Naive thymus-derived CD4-positive, alpha-beta T cell (primary cell): Measurements from ENCODE around the gene CD151. TPM values are rescaled to one million over a fixed set of nuclear protein-coding genes. Genes with fewer than 3 reads are reported as not detected.
A peak's percentile ranks its signal among the peaks of the same experiment; 100 is the strongest.

ENCODE experiments used
- ATAC-seq: fragments of 150-1000 bp; cut with Tn5 transposase; 2 replicates; pipeline ENCODE4 v1.10.0; 2021; ENCODE audit warnings: mild to moderate bottlenecking, moderate library complexity
- CTCF ChIA-PET: fragments of 350-600 bp; sonication (Branson Sonifier 250); formaldehyde crosslinking; loops from one replicate; lab custom pipeline; 2021; ENCODE audit warnings: antibody characterized with exemption; lab: Charles Lee
- POLR2A ChIA-PET: fragments of 350-600 bp; sonication (Branson Sonifier 250); formaldehyde crosslinking; loops from one replicate; lab custom pipeline; 2021; ENCODE audit warnings: antibody characterized with exemption, inconsistent platforms; lab: Charles Lee
- DNase-seq, 9 donors: peaks; one replicate each; pipeline versions ENCODE4 v3.0.0 to v3.0.0-alpha.2; 2020 to 2022; ENCODE audit warnings: mixed read lengths in 1 of 9
- H3K27ac ChIP-seq: one replicate; pipeline ENCODE4 v1.7.0; 2013; ENCODE audit warnings: mild to moderate bottlenecking, low read depth, low read length, moderate library complexity
- H3K27me3 ChIP-seq, 2 donors: one replicate each; pipeline ENCODE4 v1.7.0; 2013; ENCODE audit warnings: low read length in 2 of 2, mild to moderate bottlenecking in 2 of 2, moderate library complexity in 2 of 2; ENCODE audit not compliant: control insufficient read depth in 2 of 2, insufficient read depth in 2 of 2
- H3K36me3 ChIP-seq, 3 experiments: 1 replicate in 2 of 3; 2 replicates in 1 of 3; pipeline ENCODE4 v1.7.0; 2013; ENCODE audit warnings: low read length in 3 of 3, mild to moderate bottlenecking in 3 of 3, moderate library complexity in 1 of 3; ENCODE audit not compliant: insufficient read depth in 3 of 3, control insufficient read depth in 2 of 3
- H3K4me1 ChIP-seq, 2 donors: one replicate each; pipeline ENCODE4 v1.7.0; 2013; ENCODE audit warnings: low read length in 2 of 2, mild to moderate bottlenecking in 2 of 2, moderate library complexity in 1 of 2; ENCODE audit not compliant: control insufficient read depth in 2 of 2, insufficient read depth in 2 of 2
- H3K4me3 ChIP-seq: 2 replicates; pipeline ENCODE4 v1.7.0; 2013; ENCODE audit warnings: mild to moderate bottlenecking, low read length
- H3K9me3 ChIP-seq, 3 experiments: 1 replicate in 2 of 3; 2 replicates in 1 of 3; pipeline ENCODE4 v1.7.0; 2013; ENCODE audit warnings: low read length in 3 of 3; ENCODE audit not compliant: control insufficient read depth in 2 of 3
- H3K27ac Mint-ChIP-seq, 9 donors: one replicate each; pipeline ENCODE4 v1.8.0; 2020 to 2022; ENCODE audit warnings: mixed read lengths in 9 of 9, mild to moderate bottlenecking in 8 of 9, moderate library complexity in 5 of 9, inconsistent platforms in 2 of 9
- H3K27me3 Mint-ChIP-seq, 5 donors: one replicate each; pipeline ENCODE4 v1.8.0; 2021 to 2022; ENCODE audit warnings: mixed read lengths in 5 of 5, mild to moderate bottlenecking in 1 of 5
- H3K36me3 Mint-ChIP-seq, 5 donors: one replicate each; pipeline ENCODE4 v1.8.0; 2020 to 2022; ENCODE audit warnings: mixed read lengths in 5 of 5, mild to moderate bottlenecking in 3 of 5, inconsistent platforms in 1 of 5
- H3K4me1 Mint-ChIP-seq, 7 donors: one replicate each; pipeline ENCODE4 v1.8.0; 2020 to 2022; ENCODE audit warnings: mixed read lengths in 7 of 7, mild to moderate bottlenecking in 3 of 7, inconsistent platforms in 1 of 7
- H3K4me3 Mint-ChIP-seq, 10 donors: one replicate each; pipeline ENCODE4 v1.8.0; 2020 to 2022; ENCODE audit warnings: mild to moderate bottlenecking in 10 of 10, mixed read lengths in 10 of 10, moderate library complexity in 6 of 10, inconsistent platforms in 2 of 10
- H3K9me3 Mint-ChIP-seq, 11 donors: one replicate each; pipeline ENCODE4 v1.8.0; 2020 to 2022; ENCODE audit warnings: mixed read lengths in 11 of 11, mild to moderate bottlenecking in 4 of 11, inconsistent platforms in 1 of 11, moderate library complexity in 1 of 11
- intact Hi-C, 2 donors: fragments of 100-400 bp; cut with micrococcal nuclease; formaldehyde crosslinking; loops; one replicate each; pipeline ENCODE4 v1.15.1; 2023
- polyA plus RNA-seq, 2 donors: library from polyadenylated mRNA; unstranded; fragments of 300-500 nt; fragmentation: Illumina TruSeq; gene quantifications; one replicate each; pipeline ENCODE4 v1.2.3, GENCODE V29; 2021
- total RNA-seq, 6 experiments: library from RNA in 5 of 6; stranded (reverse) in 5 of 6; gene quantifications; 1 replicate in 5 of 6; 2 replicates in 1 of 6; pipeline ENCODE4 v1.2.3 and lab custom pipeline; 2021 to 2026

The CD151 gene
- total and polyA plus RNA-seq, 7 experiments from 2014 or later: 4.0 to 62.9 (median 9.8) TPM

GRCh38 chr11:841981-842369, 9.2 kb downstream of the CD151 start:
- peaks cover 0 to 4% (median 0%) of the 10 kb centered on the region in 5 donors for H3K36me3 Mint-ChIP-seq

DNA sequence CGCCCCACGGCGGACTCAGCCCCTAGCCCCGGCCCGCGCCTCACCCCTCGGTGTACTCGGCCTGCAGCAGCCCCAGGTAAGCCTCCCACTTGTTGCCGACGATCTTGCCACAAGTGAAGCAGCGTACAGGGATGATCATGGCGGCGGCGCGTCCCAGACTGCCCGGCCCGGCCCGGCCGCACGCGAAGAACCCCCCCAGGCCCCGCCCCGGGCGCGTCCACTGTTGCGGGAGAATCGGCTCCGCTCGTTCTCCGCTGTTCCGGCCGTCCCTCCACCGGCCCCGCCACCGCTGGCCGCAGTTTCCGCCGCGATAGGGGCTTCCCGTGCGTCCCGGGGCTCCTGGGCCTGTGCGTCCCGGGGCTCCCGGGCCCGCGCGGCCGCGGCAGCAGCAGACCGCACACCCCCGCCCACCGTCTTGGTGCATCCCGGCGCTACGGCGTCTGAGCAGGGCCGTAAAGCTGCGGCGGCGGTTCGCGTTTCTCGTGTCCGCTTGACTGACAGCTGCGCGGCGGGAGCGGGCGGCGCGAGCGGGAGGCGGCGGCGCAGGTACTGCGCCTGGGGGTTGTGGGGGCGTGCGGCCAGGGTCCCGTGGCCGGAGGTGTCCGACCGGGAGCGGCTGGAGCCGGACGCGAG, 9.7 kb downstream of the CD151 start, which contains the start of the genes POLR2L and TSPAN4:
Gene POLR2L, minus strand, starts transcription at position 160 of the 633 bp plus-strand sequence. Its CDS starts 21 bp downstream, at position 139.
Gene TSPAN4, plus strand, starts transcription at position 483 of the 633 bp plus-strand sequence. CDS start 7,453 bp downstream, outside the sequence.
- Mint-ChIP-seq H3K4me3 (peak within 1 kb of the TSS; percentile 74 to 89 (median 86)), H3K9me3 (no peaks in the 10 kb centered on the region), H3K4me1 (peaks cover 5 to 36% (median 18%) of the 10 kb centered on the region in 7 donors), H3K27me3 (peaks cover 0 to 2% (median 0%) of the 10 kb centered on the region in 5 donors), H3K27ac (peak within 1 kb of the TSS; percentile 28 to 89 (median 70)), H3K36me3 (peaks cover 0 to 4% (median 0%) of the 10 kb centered on the region in 5 donors)
- peaks cover 16 to 21% of the 10 kb centered on the region in 2 donors for H3K4me1 ChIP-seq
- no peaks in the 10 kb centered on the region for H3K27me3 ChIP-seq
- peaks cover 0 to 31% (median 0%) of the 10 kb centered on the region in 3 experiments for H3K36me3 ChIP-seq
- peak within 1 kb of the TSS; percentile 89 for H3K27ac ChIP-seq
- H3K4me3 ChIP-seq: peak within 1 kb of the TSS; percentile 83
- intact Hi-C loops: loop anchor here (1.0 to 10.0 kb wide), 8 partner anchors 10 to 542 kb away; partner anchors contain the start of genes AP2A2 (in 2 of the 2), BRSK2 (in 1 of the 2), CD151 (in 1 of the 2) and CRACR2B (in 1 of the 2)
- ChIA-PET CTCF (no interaction called here), POLR2A (interaction anchor here (0.6 to 5.2 kb wide), 8 partner anchors 9 to 145 kb away, joined by 3 to 36 read pairs (median 8); partner anchors contain the start of genes CD151, CRACR2B, PIDD1 and PNPLA2)
- ATAC-seq (peak; percentile 86), DNase-seq (peak; percentile 76 to 97 (median 81))
- H3K9me3 ChIP-seq: no peaks in the 10 kb centered on the region

More at GRCh38 chr11:841981-842369, 9.2 kb downstream of the CD151 start:
- peaks cover 0 to 36% (median 0%) of the 10 kb centered on the region in 3 experiments for H3K36me3 ChIP-seq
- Mint-ChIP-seq H3K27ac (peak overlapping the region; percentile 28 to 89 (median 63)), H3K4me1 (peaks cover 5 to 36% (median 19%) of the 10 kb centered on the region in 7 donors), H3K4me3 (peak overlapping the region; percentile 74 to 88 (median 86)), H3K9me3 (no peaks in the 10 kb centered on the region), H3K27me3 (peaks cover 0 to 2% (median 0%) of the 10 kb centered on the region in 5 donors)
- DNase-seq (no peak), ATAC-seq (peak; percentile 35)
- ChIA-PET POLR2A (interaction anchor here (1.5 to 5.2 kb wide), 4 partner anchors 9 to 38 kb away, joined by 6 to 36 read pairs (median 22); partner anchors contain the start of genes CD151, CRACR2B, PIDD1 and PNPLA2), CTCF (no interaction called here)
- no peaks in the 10 kb centered on the region for H3K27me3 ChIP-seq
- peak overlapping the region; percentile 89 for H3K27ac ChIP-seq
- H3K9me3 ChIP-seq: no peaks in the 10 kb centered on the region
- H3K4me1 ChIP-seq: peaks cover 16 to 21% of the 10 kb centered on the region in 2 donors
- peak overlapping the region; percentile 83 for H3K4me3 ChIP-seq
- intact Hi-C loops: loop anchor here (1.0 to 10.0 kb wide), 8 partner anchors 10 to 543 kb away; partner anchors contain the start of genes AP2A2 (in 2 of the 2), BRSK2 (in 1 of the 2), CD151 (in 1 of the 2) and CRACR2B (in 1 of the 2)

DNA sequence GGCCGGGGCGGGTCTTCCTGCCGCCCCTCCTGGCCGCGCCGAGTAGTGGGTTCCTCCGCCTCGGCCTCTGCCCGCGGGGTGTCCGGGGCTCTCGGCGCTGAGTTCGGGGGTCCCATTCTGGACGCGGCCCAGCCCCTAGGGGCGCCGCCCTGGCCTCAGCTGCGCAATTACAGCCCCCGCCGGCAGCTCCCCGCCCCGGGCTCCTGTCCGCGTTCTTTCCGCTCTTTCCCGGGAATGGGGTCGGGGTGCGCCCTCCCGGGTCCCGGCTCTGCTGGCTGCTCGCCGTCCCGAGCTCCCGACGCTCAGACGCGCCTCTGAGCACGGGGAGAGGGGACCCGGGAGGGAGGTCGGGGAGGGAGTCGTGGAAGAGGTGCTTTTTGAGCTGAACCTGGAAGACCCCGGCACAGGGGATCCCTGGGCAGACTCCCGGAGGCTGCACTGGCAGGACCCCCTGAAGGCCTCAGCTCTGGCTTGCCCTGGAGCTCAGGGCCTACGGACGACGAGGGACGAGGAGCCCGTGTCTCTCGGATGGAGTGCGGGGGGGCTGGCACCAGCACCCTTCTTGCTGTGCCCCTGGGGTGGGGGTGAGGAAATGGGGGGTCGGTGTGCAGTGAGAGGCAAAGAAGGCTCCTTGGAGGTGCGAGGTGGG, 10.5 kb downstream of the CD151 start:
- intact Hi-C loops: loop anchor here (2.0 to 10.0 kb wide), 3 partner anchors 16 to 542 kb away; partner anchors contain the start of genes AP2A2 (in 1 of the 2), BRSK2 (in 1 of the 2) and CRACR2B (in 1 of the 2)
- no peaks in the 10 kb centered on the region for H3K9me3 Mint-ChIP-seq
- DNase-seq: no peak
- no peak for ATAC-seq
- peaks cover 0 to 4% (median 0%) of the 10 kb centered on the region in 5 donors for H3K36me3 Mint-ChIP-seq
- Histone ChIP-seq H3K4me1 (peaks cover 16 to 21% of the 10 kb centered on the region in 2 donors), H3K9me3 (no peaks in the 10 kb centered on the region), H3K27ac (peak overlapping the region; percentile 89), H3K4me3 (peak overlapping the region; percentile 83), H3K27me3 (no peaks in the 10 kb centered on the region), H3K36me3 (peaks cover 0 to 25% (median 0%) of the 10 kb centered on the region in 3 experiments)
- H3K27ac Mint-ChIP-seq: peak overlapping the region in 4 of 9 donors; percentile 28 to 70 (median 54)
- ChIA-PET POLR2A (interaction anchor here (0.6 to 5.2 kb wide), 8 partner anchors 10 to 144 kb away, joined by 3 to 36 read pairs (median 8); partner anchors contain the start of genes CD151, CRACR2B, PIDD1 and PNPLA2), CTCF (no interaction called here)
- H3K4me3 Mint-ChIP-seq: peak overlapping the region; percentile 69 to 89 (median 78)
- H3K27me3 Mint-ChIP-seq: peaks cover 0 to 2% (median 0%) of the 10 kb centered on the region in 5 donors
- H3K4me1 Mint-ChIP-seq: peaks cover 5 to 36% (median 18%) of the 10 kb centered on the region in 7 donors

DNA sequence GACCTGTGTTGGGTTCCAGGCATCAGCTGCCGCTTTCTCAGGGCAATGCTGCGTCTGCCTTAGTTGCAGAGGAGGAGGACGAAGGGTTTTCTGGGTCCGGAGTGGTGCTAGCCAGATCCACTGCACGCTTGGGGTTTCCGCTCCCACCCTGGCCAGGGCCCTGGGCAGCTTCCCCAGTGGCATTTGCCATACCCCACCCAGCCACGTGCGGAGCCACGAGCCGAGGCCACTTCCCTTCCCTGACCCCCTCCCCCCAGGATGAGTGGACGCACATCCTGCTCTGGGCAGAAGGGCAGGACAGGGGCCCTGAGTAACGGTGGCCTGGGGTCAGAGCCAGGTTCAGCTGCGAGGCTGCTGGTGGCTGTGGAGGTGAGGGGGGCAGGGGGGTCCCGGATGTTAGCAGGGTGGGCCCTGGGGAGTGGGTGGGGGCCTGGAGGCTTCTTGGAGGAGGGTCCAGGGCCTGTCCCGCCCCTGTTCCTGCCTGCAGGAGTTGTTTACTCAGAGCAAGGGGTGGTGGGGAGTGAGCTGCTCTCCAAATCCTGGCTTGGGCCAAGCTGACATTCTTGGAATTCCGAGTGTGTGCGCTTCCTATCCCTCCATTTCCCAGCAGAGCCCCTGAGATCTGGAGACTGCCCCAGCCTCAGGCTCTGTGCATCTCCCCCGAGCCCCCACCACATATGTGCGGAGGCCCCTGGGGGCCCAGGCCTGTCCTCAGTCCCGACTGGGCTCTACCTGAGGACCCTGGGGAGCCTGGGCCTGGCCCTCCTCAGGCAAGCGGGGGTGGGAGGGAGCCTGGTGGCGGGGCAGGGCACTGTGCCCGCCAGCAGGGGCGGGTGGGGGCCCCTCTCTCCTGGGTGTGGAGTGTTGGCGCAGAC, 11.3 kb downstream of the CD151 start:
- peak; percentile 16 for ATAC-seq
- H3K9me3 ChIP-seq: no peaks in the 10 kb centered on the region
- H3K4me3 ChIP-seq: no peak overlapping the region
- POLR2A ChIA-PET: interaction anchor here (1.1 to 5.2 kb wide), 6 partner anchors 11 to 67 kb away, joined by 3 to 36 read pairs (median 10); partner anchors contain the start of genes CD151, CRACR2B, PNPLA2 and RPLP2
- peaks cover 24 to 26% of the 10 kb centered on the region in 2 donors for H3K4me1 ChIP-seq
- no peaks in the 10 kb centered on the region for H3K9me3 Mint-ChIP-seq
- peaks cover 0 to 8% (median 0%) of the 10 kb centered on the region in 5 donors for H3K27me3 Mint-ChIP-seq
- peaks cover 5 to 36% (median 22%) of the 10 kb centered on the region in 7 donors for H3K4me1 Mint-ChIP-seq
- intact Hi-C loops: loop anchor here (2.0 to 10.0 kb wide), 3 partner anchors 17 to 541 kb away; partner anchors contain the start of genes AP2A2 (in 1 of the 2), BRSK2 (in 1 of the 2) and CRACR2B (in 1 of the 2)
- no peak for DNase-seq
- peaks cover 0 to 6% of the 10 kb centered on the region in 2 donors for H3K27me3 ChIP-seq
- no peaks in the 10 kb centered on the region for H3K36me3 Mint-ChIP-seq
- CTCF ChIA-PET: interaction anchor here (0.6 to 1.2 kb wide), 2 partner anchors 123 to 207 kb away, joined by 3 read pairs; no protein-coding TSS in a partner anchor
- peaks cover 0 to 17% (median 0%) of the 10 kb centered on the region in 3 experiments for H3K36me3 ChIP-seq
- H3K4me3 Mint-ChIP-seq: peak overlapping the region; percentile 69 to 89 (median 78)
- H3K27ac Mint-ChIP-seq: peak overlapping the region in 5 of 9 donors; percentile 28 to 70 (median 46)
- H3K27ac ChIP-seq: no peak overlapping the region
